GM18507 (cell line): Measurements from ENCODE around the gene KCNQ5.

Experiments used
- DNase-seq: peaks from one replicate; pipeline ENCODE4 v3.0.0; 2011; ENCODE audit warnings: low read depth; ENCODE audit not compliant: insufficient read length; ENCODE audit errors: extremely low spot score
- FAIRE-seq: peaks from 2 replicates; lab custom pipeline; 2011; peaks lifted over from hg19 to GRCh38; lab: Jason Lieb, UNC

Gene KCNQ5

GRCh38 chr6:72724545-72724944, 102.7 kb downstream of the KCNQ5 start:
- FAIRE-seq = peak; percentile 89
- no peak for DNase-seq

- no peak for FAIRE-seq
These were observed 107.0 kb downstream of the KCNQ5 start for GRCh38 chr6:72728706-72729343.

GRCh38 chr6:72733045-72733444, 111.2 kb downstream of the KCNQ5 start:
- no peak for FAIRE-seq
- no peak for DNase-seq

More at GRCh38 chr6:72728706-72729343, 107.0 kb downstream of the KCNQ5 start:
- DNase-seq = no peak

GRCh38 chr6:72738091-72738490, 116.2 kb downstream of the KCNQ5 start:
- no peak for FAIRE-seq
- DNase-seq = no peak

GRCh38 chr6:72739368-72739779, 117.5 kb downstream of the KCNQ5 start:
- DNase-seq = no peak
- peak; percentile 92 for FAIRE-seq

GRCh38 chr6:72740135-72740534, 118.3 kb downstream of the KCNQ5 start:
- FAIRE-seq (peak; percentile 99), DNase-seq (peak; percentile 29)

- no peak for FAIRE-seq
These were observed 119.2 kb downstream of the KCNQ5 start for GRCh38 chr6:72741083-72741482.

GRCh38 chr6:72742001-72742673, 120.3 kb downstream of the KCNQ5 start:
- no peak for DNase-seq
- peak; percentile 67 for FAIRE-seq

More at GRCh38 chr6:72741083-72741482, 119.2 kb downstream of the KCNQ5 start:
- no peak for DNase-seq

- peak; percentile 21 for FAIRE-seq
- DNase-seq = no peak
These were observed 124.4 kb downstream of the KCNQ5 start for GRCh38 chr6:72746276-72746675.

- DNase-seq (no peak), FAIRE-seq (peak; percentile 47)
These were observed 126.9 kb downstream of the KCNQ5 start for GRCh38 chr6:72748759-72749158.

- FAIRE-seq (no peak), DNase-seq (no peak)
These were observed 133.9 kb downstream of the KCNQ5 start for GRCh38 chr6:72755752-72756151.

GRCh38 chr6:72757048-72757447, 135.2 kb downstream of the KCNQ5 start:
- DNase-seq = no peak
- FAIRE-seq = no peak

GRCh38 chr6:72757926-72758325, 136.1 kb downstream of the KCNQ5 start:
- DNase-seq (no peak), FAIRE-seq (no peak)

GRCh38 chr6:72758901-72759300, 137.0 kb downstream of the KCNQ5 start:
- DNase-seq (no peak), FAIRE-seq (peak; percentile 33)

GRCh38 chr6:72760114-72760793, 138.4 kb downstream of the KCNQ5 start:
- FAIRE-seq = peak; percentile 5

GRCh38 chr6:72761761-72762160, 139.9 kb downstream of the KCNQ5 start:
- DNase-seq = no peak
- FAIRE-seq = no peak

More at GRCh38 chr6:72760114-72760793, 138.4 kb downstream of the KCNQ5 start:
- DNase-seq = no peak

- peak; percentile 73 for FAIRE-seq
- DNase-seq = no peak
These were observed 147.7 kb downstream of the KCNQ5 start for GRCh38 chr6:72769459-72770125.

GRCh38 chr6:72770959-72771358, 149.1 kb downstream of the KCNQ5 start:
- DNase-seq (no peak), FAIRE-seq (no peak)

GRCh38 chr6:72776456-72776855, 154.6 kb downstream of the KCNQ5 start:
- FAIRE-seq = no peak
- DNase-seq = no peak

- FAIRE-seq = no peak
These were observed 159.8 kb downstream of the KCNQ5 start for GRCh38 chr6:72781624-72782023.

More at GRCh38 chr6:72781624-72782023, 159.8 kb downstream of the KCNQ5 start:
- no peak for DNase-seq
